K562 (cell line): ENCODE data around the gene ATAD3C. TPM values are rescaled to one million over a fixed set of nuclear protein-coding genes. Genes with fewer than 3 reads are reported as not detected.

Source experiments
- ARID2 ChIP-seq: fragments of 450-650 bp; IDR thresholded peaks from 2 replicates; pipeline ENCODE4 v1.6.1; 2017; ENCODE audit warnings: antibody characterized with exemption, mild to moderate bottlenecking
- BRD9 ChIP-seq: fragments of 450-650 bp; IDR thresholded peaks from 2 replicates; pipeline ENCODE4 v1.6.1; 2018; ENCODE audit warnings: low read depth; ENCODE audit not compliant: partially characterized antibody
- CHD4 ChIP-seq: fragments of 200-600 bp; sonication (generic); IDR thresholded peaks from 3 replicates; pipeline ENCODE4 v1.6.1; 2012; ENCODE audit warnings: low read depth, mild to moderate bottlenecking, mixed read lengths, low read length, inconsistent platforms; ENCODE audit not compliant: insufficient read depth, insufficient replicate concordance, poor library complexity, severe bottlenecking
- CTCF ChIP-seq, 3 experiments: IDR thresholded peaks in 2 of 3; conservative IDR thresholded peaks in 1 of 3; 2 replicates each; pipeline ENCODE4 v1.5.1; 2011 to 2012; ENCODE audit warnings: low read length in 3 of 3, mild to moderate bottlenecking in 3 of 3, control low read depth in 2 of 3, improper control_type of control experiment in 1 of 3, inconsistent platforms in 1 of 3, low read depth in 1 of 3, mixed read lengths in 1 of 3, moderate library complexity in 1 of 3; ENCODE audit not compliant: insufficient read depth in 2 of 3
- E4F1 ChIP-seq: fragments of 250-450 bp; sonication (Bioruptor Pico); IDR thresholded peaks from 2 replicates; pipeline ENCODE4 v1.5.0; 2021; ENCODE audit warnings: mild to moderate bottlenecking, borderline replicate concordance
- ESRRA ChIP-seq: fragments of 450-650 bp; IDR thresholded peaks from 2 replicates; pipeline ENCODE4 v1.6.1; 2014; ENCODE audit warnings: low read depth, mild to moderate bottlenecking, moderate library complexity, borderline replicate concordance
- PATZ1 ChIP-seq: fragments of 250-450 bp; sonication (Bioruptor Pico); IDR thresholded peaks from 2 replicates; pipeline ENCODE4 v1.5.0; 2020; ENCODE audit warnings: mild to moderate bottlenecking, borderline replicate concordance
- PPARD ChIP-seq: fragments of 250-450 bp; sonication (Bioruptor Pico); IDR thresholded peaks from 2 replicates; pipeline ENCODE4 v1.8.0; 2022; ENCODE audit warnings: inconsistent platforms, mild to moderate bottlenecking, moderate library complexity
- RAD21 ChIP-seq, 2 experiments: fragments of 250-450 bp in 1 of 2; fragments of 450-650 bp in 1 of 2; sonication (Bioruptor Pico) in 1 of 2; formaldehyde crosslinking in 1 of 2; IDR thresholded peaks in 1 of 2; conservative IDR thresholded peaks in 1 of 2; 2 replicates each; pipeline versions ENCODE4 v1.4.0 to v1.8.0; 2020 to 2022; ENCODE audit warnings: mild to moderate bottlenecking in 2 of 2, moderate library complexity in 1 of 2
- RBBP5 ChIP-seq: fragments of 200-600 bp; sonication (generic); IDR thresholded peaks from 2 replicates; pipeline ENCODE4 v1.6.1; 2012; ENCODE audit warnings: borderline replicate concordance, mild to moderate bottlenecking, low read length, control low read depth, inconsistent platforms; ENCODE audit not compliant: insufficient read depth, poor library complexity, severe bottlenecking
- SNRNP70 ChIP-seq: fragments of 200-400 bp; formaldehyde crosslinking; optimal IDR thresholded peaks from 2 replicates; pipeline ENCODE3; 2017; ENCODE audit warnings: low read depth, low read length
- TCFL5 ChIP-seq: fragments of 250-450 bp; sonication (Bioruptor Pico); conservative IDR thresholded peaks from 2 replicates; pipeline ENCODE4 v1.6.1; 2021; ENCODE audit warnings: mild to moderate bottlenecking, moderate library complexity, matching md5 sums
- THRAP3 ChIP-seq: fragments of 450-650 bp; IDR thresholded peaks from 2 replicates; pipeline ENCODE4 v1.6.1; 2016; ENCODE audit warnings: mild to moderate bottlenecking, inconsistent platforms, borderline replicate concordance
- ZBTB9 ChIP-seq: fragments of 450-650 bp; formaldehyde crosslinking; IDR thresholded peaks from 2 replicates; pipeline ENCODE4 v1.4.0; 2020; ENCODE audit warnings: mild to moderate bottlenecking, moderate library complexity
- ZNF175 ChIP-seq: fragments of 200-800 bp; sonication (Bioruptor generic); IDR thresholded peaks from 2 replicates; pipeline ENCODE4 v1.6.1; 2016; ENCODE audit warnings: low read depth, mild to moderate bottlenecking, missing genetic modification characterization, missing compliant biosample characterization
- ZNF197 ChIP-seq: fragments of 200-800 bp; sonication (Bioruptor generic); IDR thresholded peaks from 2 replicates; pipeline ENCODE4 v1.6.1; 2016; ENCODE audit warnings: low read depth, missing genetic modification characterization, missing compliant biosample characterization
- ZNF384 ChIP-seq: IDR thresholded peaks from 2 replicates; pipeline ENCODE4 v1.6.1; 2012; ENCODE audit warnings: low read depth, low read length, improper control_type of control experiment
- ZNF780A ChIP-seq: fragments of 250-450 bp; sonication (Bioruptor Pico); IDR thresholded peaks from 2 replicates; pipeline ENCODE4 v1.5.0; 2021; ENCODE audit warnings: mild to moderate bottlenecking
- polyA plus RNA-seq, 8 experiments: library from polyadenylated mRNA; depleted of rRNA in 4 of 8; stranded (reverse) in 5 of 8; unstranded in 3 of 8; fragments of >200 nt; fragmentation: Nextera tagmentation in 2 of 8; fragmentation: Illumina TruSeq in 1 of 8; extraction: Ambion mirVana in 2 of 8; extraction: Trizol in 1 of 8; gene quantifications; 2 replicates each; pipeline versions ENCODE4 v1.2.1 to v1.2.3, GENCODE V29; 2011 to 2014; ENCODE audit warnings: inconsistent platforms in 1 of 8, missing spikeins in 1 of 8
- total RNA-seq, 7 experiments: library from RNA; depleted of rRNA in 6 of 7; stranded (reverse); fragments of >200 nt in 6 of 7; fragmentation: Illumina TruSeq in 2 of 7; extraction: Trizol in 2 of 7; gene quantifications; 2 replicates each; pipeline versions ENCODE4 v1.2.1 to v1.2.3, GENCODE V29; 2011 to 2021; ENCODE audit warnings: low replicate concordance in 1 of 7

Gene ATAD3C
- total and polyA plus RNA-seq, 9 of the 15 experiments (the other 6 are each of a cell fraction or from before 2014, with no cell fraction given), result 0.03 to 0.18 TPM; not detected in 7

GRCh38 chr1:1511533-1512285 is 62.2 kb downstream of the ATAD3C start, which contains the start of gene ATAD3A (continued):
- peak; percentile 86; the same call in 1 of the 2 replicates for TF ChIP-seq ESRRA
- no peak for TF ChIP-seq ZNF780A (CRISPR knock-in tag)
- TF ChIP-seq ZNF384, result no peak
- no peak for TF ChIP-seq TCFL5 (CRISPR knock-in tag)
- peak; percentile 57; the same call in 1 of the 2 replicates for TF ChIP-seq ZBTB9 (CRISPR knock-in tag)
- peak in 1 of 3 experiments; percentile 7; a peak in 1 of 6 replicates for TF ChIP-seq CTCF (IDR thresholded peaks at IDR 0.05 in 2 of 3, conservative IDR thresholded peaks at IDR 0.05 in 1 of 3; ENCODE audit: insufficient read depth in 2 of 3, low read depth in 1 of 3, low read length in 3 of 3)
- no peak for TF ChIP-seq ZNF175 (CRISPR knock-in tag)
- TF ChIP-seq ARID2, result no peak
- TF ChIP-seq RBBP5, result peak; percentile 97
- TF ChIP-seq SNRNP70, result no peak
- TF ChIP-seq THRAP3, result no peak
- no peak for TF ChIP-seq ZNF197 (CRISPR knock-in tag)
- no peak for TF ChIP-seq CHD4
- TF ChIP-seq PPARD, result no peak
- no peak for TF ChIP-seq RAD21 (CRISPR knock-in tag; conservative IDR thresholded peaks at IDR 0.05 in 1 of 2, IDR thresholded peaks at IDR 0.05 in 1 of 2)
- no peak for TF ChIP-seq BRD9
- no peak for TF ChIP-seq E4F1 (CRISPR knock-in tag)
- TF ChIP-seq PATZ1 (CRISPR knock-in tag), result no peak
